Stimulated activated CD8-positive, alpha-beta memory T cell treated with anti-CD3 and anti-CD28 coated beads, Interleukin-15, amount 100 ng/mL, for 24 hours (primary cell): ENCODE results near the gene TMEM131L.

Source experiments
- DNase-seq: peaks from one replicate; pipeline ENCODE4 v3.0.0-alpha.2; 2020; ENCODE audit warnings: low read depth

TMEM131L gene

DNA sequence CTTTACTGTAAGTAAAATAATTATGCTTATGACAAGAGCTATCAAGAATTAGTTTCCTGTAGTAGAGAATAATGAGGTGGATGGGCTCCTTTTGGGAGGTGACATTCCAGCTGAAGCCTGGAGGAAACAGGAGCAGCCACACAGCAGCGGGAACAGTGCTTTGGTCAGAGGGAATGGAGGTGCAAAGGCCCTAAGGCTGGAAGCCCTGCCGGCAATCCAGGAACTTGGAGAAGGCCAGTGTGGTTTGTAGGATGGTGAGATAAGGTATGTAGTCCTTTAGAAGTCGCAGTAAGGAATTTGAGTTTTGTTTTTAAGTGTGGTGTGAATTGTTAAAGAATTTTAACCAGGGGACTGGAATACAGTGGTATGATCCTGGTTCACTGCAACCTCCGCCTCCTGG is 8.1 kb downstream of the TMEM131L start:
- no peak for DNase-seq

- DNase-seq: no peak
These were observed 10.8 kb downstream of the TMEM131L start for GRCh38 chr4:153476829-153477574.

DNA sequence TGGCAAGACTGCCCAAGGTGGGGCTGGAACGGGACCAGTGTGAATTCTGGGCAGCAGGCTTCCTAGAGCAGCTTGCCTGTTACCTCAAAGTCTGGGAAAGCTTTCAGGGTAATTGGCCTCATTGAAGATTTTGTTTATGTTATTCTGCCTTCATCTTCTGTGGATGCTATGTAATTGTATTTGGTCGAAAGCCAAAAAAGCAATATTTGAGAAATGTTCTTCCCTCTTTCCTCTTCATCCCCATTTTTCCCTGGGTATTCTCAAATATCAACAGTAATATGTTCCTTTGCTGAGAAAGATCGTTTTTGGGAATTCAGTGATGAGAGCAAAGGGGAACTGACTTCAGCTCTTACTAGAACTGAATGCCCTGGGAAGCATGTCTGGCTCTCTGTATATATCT is 12.9 kb downstream of the TMEM131L start:
- no peak for DNase-seq

DNA sequence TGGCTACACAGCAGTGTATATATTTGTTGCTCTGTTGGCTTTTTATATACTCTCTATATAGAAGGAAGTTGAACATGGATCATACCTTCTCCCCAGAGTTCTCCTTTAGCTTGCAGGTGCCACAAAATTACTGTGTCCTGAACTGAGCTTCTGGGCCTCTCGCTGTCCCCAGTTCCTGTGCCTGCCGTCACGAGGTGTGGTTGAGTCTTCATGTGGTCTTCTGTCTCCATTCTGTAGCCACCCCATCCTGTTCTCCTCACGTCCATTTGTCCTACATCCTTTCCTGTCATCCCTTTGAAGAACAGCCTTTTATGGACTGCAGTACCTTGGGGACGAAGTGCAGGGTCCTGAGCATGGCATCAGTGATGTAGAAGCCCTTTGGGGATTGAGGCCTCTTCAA is 14.5 kb downstream of the TMEM131L start:
- DNase-seq: no peak

- no peak for DNase-seq
These were observed 15.3 kb downstream of the TMEM131L start for GRCh38 chr4:153481478-153481877.

GRCh38 chr4:153483432-153484418 is 17.6 kb downstream of the TMEM131L start:
- no peak for DNase-seq

- DNase-seq: no peak
These were observed 19.2 kb downstream of the TMEM131L start for GRCh38 chr4:153485359-153485758.

DNA sequence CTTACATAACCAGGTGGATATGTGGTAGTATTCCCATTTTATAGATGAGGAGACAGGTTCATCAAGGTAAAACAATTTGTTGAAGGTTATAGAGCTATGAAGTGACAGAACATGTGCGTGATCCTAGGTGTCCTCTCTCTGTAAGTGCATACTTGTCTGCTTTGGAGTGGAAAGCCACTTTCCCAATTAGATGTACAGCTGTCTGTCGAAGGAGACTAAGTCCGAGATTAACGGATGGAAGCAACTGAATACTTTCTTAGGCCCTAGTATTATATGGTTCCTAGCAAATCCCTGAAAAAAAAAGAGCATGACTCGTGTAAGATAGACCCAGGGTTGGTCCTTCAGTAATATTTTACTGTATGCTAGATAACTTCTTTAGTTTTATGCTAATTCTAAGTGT is 19.7 kb downstream of the TMEM131L start:
- DNase-seq: no peak

DNA sequence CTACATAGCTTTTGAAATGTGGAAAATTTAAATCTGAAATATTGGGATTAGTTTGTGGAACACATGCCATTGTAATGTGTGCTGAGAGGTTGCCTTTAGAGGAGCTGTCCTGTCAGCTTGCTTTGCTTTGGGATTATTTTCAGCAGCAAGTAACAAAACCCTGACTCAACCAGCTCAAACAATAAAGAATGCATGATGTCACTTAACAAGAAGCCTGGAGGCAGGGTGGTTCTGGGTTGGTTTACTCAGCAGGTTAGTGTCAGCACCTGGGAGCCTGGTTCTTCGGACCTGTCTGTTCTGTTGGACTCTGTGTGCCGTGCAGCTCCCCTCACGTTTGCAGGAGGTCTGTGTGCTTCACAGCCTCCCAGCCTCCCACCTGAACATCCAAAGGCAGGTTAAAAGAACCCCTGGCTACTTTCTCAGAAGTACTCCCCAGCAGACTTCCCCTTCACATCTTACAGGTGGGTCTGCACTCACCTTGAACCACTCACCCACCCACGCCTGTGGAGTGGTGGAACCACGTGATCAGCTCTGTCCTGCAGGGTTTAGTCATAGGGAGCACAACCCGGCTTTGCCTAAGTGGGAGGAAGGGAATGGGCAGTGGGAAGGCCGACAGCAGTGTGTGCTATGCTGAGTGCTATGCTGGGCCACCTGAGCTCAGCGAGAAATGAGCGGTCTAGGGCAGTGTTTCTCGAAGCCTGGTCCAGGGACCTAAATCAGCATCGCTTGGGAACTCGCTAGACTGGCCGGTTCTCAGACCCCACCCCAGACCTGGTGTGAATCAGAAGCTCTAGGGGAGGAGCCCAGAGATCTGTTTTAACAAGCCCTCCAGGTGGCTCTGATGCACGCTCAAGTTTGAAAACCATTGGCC is 20.4 kb downstream of the TMEM131L start:
- DNase-seq: no peak

DNA sequence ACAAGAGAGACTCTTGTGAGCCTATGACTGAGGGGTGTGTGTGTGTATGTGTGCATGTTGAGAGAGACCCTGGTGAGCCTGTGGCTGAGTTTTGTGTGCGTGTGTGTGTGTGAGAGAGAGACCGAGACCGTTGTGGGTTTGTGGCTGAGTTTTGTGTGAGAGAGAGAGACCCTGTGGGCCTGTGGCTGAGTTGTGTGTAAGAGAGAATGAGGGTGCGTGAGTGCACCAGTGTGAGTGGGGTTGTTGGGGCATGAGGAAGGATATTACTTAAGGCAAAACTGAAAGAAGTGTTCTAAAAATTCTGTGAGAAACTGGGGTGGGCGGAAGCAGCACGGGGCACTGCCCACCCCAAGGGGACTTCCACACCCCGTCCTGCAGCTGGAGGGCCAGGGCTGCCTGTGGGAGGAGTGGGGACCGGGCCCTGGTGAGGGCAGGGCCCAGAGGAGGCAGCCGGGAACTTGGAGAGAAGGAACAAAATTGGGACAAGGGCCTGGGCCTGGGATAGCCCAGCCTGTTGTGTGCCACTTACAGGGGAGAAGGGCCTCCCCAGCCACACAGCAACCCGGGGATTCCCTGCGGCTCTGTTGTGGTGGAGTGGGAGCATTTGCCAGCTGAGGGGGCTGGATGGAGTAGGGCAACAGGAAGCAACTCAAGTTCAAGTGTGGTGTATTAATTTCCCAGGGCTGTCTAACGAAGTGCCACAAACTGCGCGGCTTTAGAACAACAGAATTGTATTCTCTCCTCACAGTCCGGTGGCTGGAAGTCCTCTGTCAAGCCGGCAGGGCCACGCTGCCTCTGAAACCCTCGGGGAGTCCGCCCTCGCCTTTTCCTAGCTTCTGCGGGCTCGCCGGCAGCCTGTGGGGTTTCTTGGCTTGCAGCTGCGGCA is 22.1 kb downstream of the TMEM131L start:
- DNase-seq: peak; percentile 43

DNA sequence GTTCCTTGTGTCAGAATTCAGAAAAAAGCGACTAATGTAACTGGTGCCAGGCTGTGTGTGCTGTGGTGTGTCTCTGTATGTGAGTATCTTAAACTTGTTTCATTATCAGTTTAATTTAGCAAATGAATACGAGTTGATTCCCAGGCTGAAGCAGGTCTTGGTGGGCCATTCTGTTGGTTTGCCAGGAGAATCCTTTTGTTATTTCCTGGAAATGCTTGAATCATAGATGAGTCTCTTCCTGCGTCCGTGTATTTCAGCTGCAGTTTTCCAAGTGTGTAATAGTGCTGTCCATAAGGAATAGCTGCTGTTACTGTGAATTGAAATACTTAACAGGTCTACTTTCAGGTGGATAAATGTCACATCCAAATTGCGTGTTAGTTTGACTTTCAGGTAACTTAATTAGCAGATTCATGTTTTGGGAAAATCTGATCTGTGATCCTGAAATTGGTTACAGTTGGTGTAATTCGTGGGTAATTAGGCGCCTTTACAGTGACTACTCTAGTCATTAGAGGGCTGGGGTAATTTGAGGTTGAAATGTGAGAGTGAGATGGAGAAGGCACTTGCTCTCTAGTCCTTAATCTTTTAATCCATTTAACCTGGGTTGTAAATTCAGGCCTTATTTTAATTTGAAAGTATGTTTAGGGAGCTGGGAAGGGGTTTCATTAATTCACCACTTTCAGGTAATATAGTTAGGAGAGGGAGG is 23.8 kb downstream of the TMEM131L start:
- no peak for DNase-seq

DNA sequence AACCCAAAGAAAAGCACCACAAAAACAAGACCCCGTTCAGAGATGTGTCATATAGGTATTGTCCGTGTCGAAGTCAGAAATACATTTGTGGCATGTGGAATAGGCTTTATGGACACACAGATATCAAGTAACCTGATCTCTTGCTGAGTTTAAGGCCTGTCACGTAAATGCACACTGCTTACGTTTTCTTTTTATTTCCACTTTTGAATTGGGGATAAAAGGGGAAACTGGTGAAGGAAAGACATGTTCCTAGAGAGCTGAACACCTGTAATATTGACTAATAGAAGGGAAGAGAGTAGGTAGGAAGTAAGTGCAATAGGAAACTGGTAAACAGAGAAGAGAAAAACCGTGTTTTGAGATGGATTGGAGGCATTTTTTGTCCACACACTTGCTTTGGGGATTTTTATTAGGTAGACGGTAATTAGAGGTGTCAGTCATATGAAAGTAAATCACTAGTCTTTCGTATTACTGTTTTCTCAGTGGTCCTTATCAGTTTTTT is 24.9 kb downstream of the TMEM131L start:
- no peak for DNase-seq

DNA sequence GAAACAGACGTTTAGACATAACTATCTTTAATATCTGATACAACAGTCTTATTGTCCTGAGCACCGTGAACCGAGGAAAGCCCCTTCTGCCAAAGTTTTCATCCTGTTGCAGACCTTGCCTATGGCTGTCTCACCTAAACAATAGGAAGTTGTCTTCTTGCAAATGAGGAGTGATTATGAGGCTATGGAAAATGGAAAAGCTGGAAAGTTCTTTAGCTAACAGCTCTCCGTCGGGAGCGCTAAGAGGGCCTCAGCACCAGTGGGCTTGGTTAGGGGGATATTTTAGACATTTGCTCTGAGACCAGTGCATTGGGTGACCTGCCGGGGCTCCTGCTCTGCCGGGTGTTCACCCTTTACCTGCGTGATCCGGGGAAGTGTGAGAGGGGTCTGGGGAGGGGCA is 28.4 kb downstream of the TMEM131L start:
- no peak for DNase-seq

GRCh38 chr4:153495480-153496193 is 29.5 kb downstream of the TMEM131L start:
- DNase-seq: no peak

DNA sequence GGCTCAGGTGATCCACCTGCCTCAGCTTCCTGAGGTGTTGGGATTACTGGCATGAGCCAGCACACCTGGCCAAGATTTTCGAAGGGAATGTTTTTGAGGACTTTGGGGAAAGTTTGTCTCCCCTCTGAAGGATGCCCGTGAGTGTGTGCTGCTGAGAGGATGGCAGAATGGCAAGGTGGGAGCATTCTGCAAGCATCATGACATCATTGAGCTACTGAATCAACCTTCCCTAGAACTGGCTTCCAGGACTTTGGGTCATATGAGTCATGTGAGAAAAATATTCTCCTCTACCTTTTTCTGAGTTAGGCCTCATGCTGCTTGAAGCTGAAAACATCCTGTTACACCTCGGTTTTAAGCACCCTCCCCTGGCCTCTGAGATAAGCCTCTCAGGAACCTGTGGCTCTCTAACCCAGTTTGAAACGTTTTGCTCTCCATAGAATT is 31.0 kb downstream of the TMEM131L start:
- DNase-seq: no peak

- DNase-seq: no peak
These were observed 32.1 kb downstream of the TMEM131L start for GRCh38 chr4:153497988-153498967.

DNA sequence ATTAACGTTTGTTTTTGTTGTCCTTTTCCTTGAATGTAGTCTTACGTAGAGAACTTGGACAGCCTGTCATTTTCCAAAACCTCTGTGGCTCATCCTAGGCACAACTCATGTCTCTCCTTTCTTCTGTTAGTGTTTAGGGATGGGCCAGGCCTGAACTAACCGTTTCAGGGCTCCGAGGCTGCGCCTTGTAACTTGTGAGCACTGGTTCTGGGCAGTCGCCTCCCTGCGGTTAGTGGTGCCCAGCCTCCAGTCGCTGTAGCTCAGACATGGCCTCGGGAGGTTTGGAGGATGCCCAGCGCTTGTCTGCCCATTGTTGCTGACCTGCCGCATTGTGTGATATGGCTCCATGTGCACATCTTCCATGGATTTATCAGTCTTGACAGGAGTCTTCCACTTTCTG is 32.8 kb downstream of the TMEM131L start:
- DNase-seq: no peak

DNA sequence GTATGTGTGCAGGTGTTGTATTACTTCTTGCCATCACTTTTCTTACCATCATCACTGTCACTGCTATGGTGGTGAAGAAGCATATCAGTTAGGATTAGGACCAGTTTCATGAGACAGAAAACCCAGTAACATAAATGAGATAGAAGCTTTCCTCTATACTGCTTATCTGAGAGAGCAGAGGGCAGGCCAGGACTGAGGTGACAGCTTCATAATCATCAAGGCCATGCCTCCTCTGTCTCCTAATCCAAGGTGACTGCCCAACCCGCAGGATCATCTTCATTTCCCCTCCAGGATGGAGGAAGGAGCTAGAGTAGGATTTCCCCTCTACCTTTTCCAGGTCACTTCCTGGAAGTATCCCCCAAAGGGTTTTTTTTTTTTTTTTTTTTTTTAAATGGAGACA is 35.4 kb downstream of the TMEM131L start:
- no peak for DNase-seq
